ENCODE results near the gene UBR1. TPM values are rescaled to one million over a fixed set of nuclear protein-coding genes. Genes with fewer than 3 reads are reported as not detected.
"Not testable (repeated sequence)": the region's sequence is repeated elsewhere in the genome, so short reads cannot be mapped to it uniquely, and the experiment has no call there.

Gene UBR1
- total RNA-seq, 1 donor from 2014 or later = 22.3 TPM

- H3K27me3 Mint-ChIP-seq (ENCODE audit: low read depth) = no peaks in the 10 kb centered on the region
- peaks cover 21% of the 10 kb centered on the region for H3K4me1 Mint-ChIP-seq (ENCODE audit: low read depth)
- H3K9me3 Mint-ChIP-seq (ENCODE audit: low read depth) = peaks cover 5% of the 10 kb centered on the region
- peak overlapping the region; percentile 88 for H3K4me3 Mint-ChIP-seq (ENCODE audit: unreplicated experiment)
- DNase-seq (ENCODE audit: low spot score) = no peak
- TF ChIP-seq CTCF (IDR thresholded peaks at IDR 0.05) = no peak
- H3K36me3 Mint-ChIP-seq (ENCODE audit: low read depth) = peaks cover 7% of the 10 kb centered on the region
- peak overlapping the region; percentile 69 for H3K27ac Mint-ChIP-seq (ENCODE audit: unreplicated experiment)
These were observed 27.1 kb upstream of the UBR1 start for GRCh38 chr15:43132830-43133429.

- H3K27me3 Mint-ChIP-seq (ENCODE audit: low read depth) = no peaks in the 10 kb centered on the region
- no peak for TF ChIP-seq CTCF (IDR thresholded peaks at IDR 0.05)
- H3K4me1 Mint-ChIP-seq (ENCODE audit: low read depth) = peaks cover 20% of the 10 kb centered on the region
- peaks cover 5% of the 10 kb centered on the region for H3K9me3 Mint-ChIP-seq (ENCODE audit: low read depth)
- H3K4me3 Mint-ChIP-seq (ENCODE audit: unreplicated experiment) = no peak overlapping the region
- H3K36me3 Mint-ChIP-seq (ENCODE audit: low read depth) = peaks cover 2% of the 10 kb centered on the region
- no peak for DNase-seq (ENCODE audit: low spot score)
- no peak overlapping the region for H3K27ac Mint-ChIP-seq (ENCODE audit: unreplicated experiment)
These were observed 23.1 kb upstream of the UBR1 start for GRCh38 chr15:43128980-43129335.

GRCh38 chr15:43128174-43128979 is 22.5 kb upstream of the UBR1 start:
- not testable (repeated sequence) for H3K27ac Mint-ChIP-seq (ENCODE audit: unreplicated experiment); H3K9me3 Mint-ChIP-seq (ENCODE audit: low read depth); DNase-seq (ENCODE audit: low spot score); H3K36me3 Mint-ChIP-seq (ENCODE audit: low read depth); H3K27me3 Mint-ChIP-seq (ENCODE audit: low read depth); H3K4me3 Mint-ChIP-seq (ENCODE audit: unreplicated experiment)
- H3K4me1 Mint-ChIP-seq (ENCODE audit: low read depth) = peaks cover 24% of the 10 kb centered on the region

- H3K9me3 Mint-ChIP-seq (ENCODE audit: low read depth) = peaks cover 5% of the 10 kb centered on the region
These were observed 21.9 kb upstream of the UBR1 start for GRCh38 chr15:43127752-43128151.

GRCh38 chr15:43126356-43126755 is 20.5 kb upstream of the UBR1 start:
- H3K27ac Mint-ChIP-seq (ENCODE audit: unreplicated experiment) = no peak overlapping the region
- no peak for DNase-seq (ENCODE audit: low spot score)
- H3K4me1 Mint-ChIP-seq (ENCODE audit: low read depth) = peaks cover 23% of the 10 kb centered on the region
- H3K4me3 Mint-ChIP-seq (ENCODE audit: unreplicated experiment) = no peak overlapping the region
- H3K9me3 Mint-ChIP-seq (ENCODE audit: low read depth) = peaks cover 5% of the 10 kb centered on the region
- no peaks in the 10 kb centered on the region for H3K27me3 Mint-ChIP-seq (ENCODE audit: low read depth)
- peaks cover 2% of the 10 kb centered on the region for H3K36me3 Mint-ChIP-seq (ENCODE audit: low read depth)
- no peak for TF ChIP-seq CTCF (IDR thresholded peaks at IDR 0.05)

More at GRCh38 chr15:43127752-43128151, 21.9 kb upstream of the UBR1 start:
- TF ChIP-seq CTCF (IDR thresholded peaks at IDR 0.05) = no peak
- Mint-ChIP-seq H3K4me1 (ENCODE audit: low read depth) (peaks cover 24% of the 10 kb centered on the region), H3K36me3 (ENCODE audit: low read depth) (peaks cover 2% of the 10 kb centered on the region), H3K27ac (ENCODE audit: unreplicated experiment) (no peak overlapping the region), H3K4me3 (ENCODE audit: unreplicated experiment) (no peak overlapping the region), H3K27me3 (ENCODE audit: low read depth) (no peaks in the 10 kb centered on the region)
- DNase-seq (ENCODE audit: low spot score) = no peak
